Effector memory CD4-positive, alpha-beta T cell (primary cell): ENCODE results near the gene RGS6.
A peak's percentile ranks its signal among the peaks of the same experiment; 100 is the strongest.

Experiments used
- DNase-seq, 3 donors: peaks; one replicate each; pipeline ENCODE4 v3.0.0-alpha.2; 2020
- H3K27ac ChIP-seq: 2 replicates; pipeline ENCODE4 v1.7.0; 2013; ENCODE audit warnings: mild to moderate bottlenecking, low read length, moderate library complexity; ENCODE audit not compliant: insufficient read depth, poor library complexity, severe bottlenecking
- H3K27me3 ChIP-seq: replicated peaks from 2 replicates; pipeline ENCODE4 v1.7.0; 2013; ENCODE audit warnings: mild to moderate bottlenecking, low read length; ENCODE audit not compliant: insufficient read depth, control insufficient read depth, poor library complexity, severe bottlenecking
- H3K36me3 ChIP-seq: 2 replicates; pipeline ENCODE4 v1.7.0; 2013; ENCODE audit warnings: mild to moderate bottlenecking, low read length, moderate library complexity; ENCODE audit not compliant: control insufficient read depth, insufficient read depth
- H3K4me1 ChIP-seq: 2 replicates; pipeline ENCODE4 v1.7.0; 2013; ENCODE audit warnings: low read length, mild to moderate bottlenecking; ENCODE audit not compliant: control insufficient read depth, insufficient read depth, poor library complexity, severe bottlenecking
- H3K4me3 ChIP-seq: 2 replicates; pipeline ENCODE4 v1.7.0; 2013; ENCODE audit warnings: low read length, low read depth, mild to moderate bottlenecking; ENCODE audit not compliant: insufficient read depth, poor library complexity, severe bottlenecking
- H3K9me3 ChIP-seq: 2 replicates; pipeline ENCODE4 v1.7.0; 2013; ENCODE audit warnings: mild to moderate bottlenecking, low read length, moderate library complexity; ENCODE audit not compliant: control insufficient read depth

The RGS6 gene

DNA sequence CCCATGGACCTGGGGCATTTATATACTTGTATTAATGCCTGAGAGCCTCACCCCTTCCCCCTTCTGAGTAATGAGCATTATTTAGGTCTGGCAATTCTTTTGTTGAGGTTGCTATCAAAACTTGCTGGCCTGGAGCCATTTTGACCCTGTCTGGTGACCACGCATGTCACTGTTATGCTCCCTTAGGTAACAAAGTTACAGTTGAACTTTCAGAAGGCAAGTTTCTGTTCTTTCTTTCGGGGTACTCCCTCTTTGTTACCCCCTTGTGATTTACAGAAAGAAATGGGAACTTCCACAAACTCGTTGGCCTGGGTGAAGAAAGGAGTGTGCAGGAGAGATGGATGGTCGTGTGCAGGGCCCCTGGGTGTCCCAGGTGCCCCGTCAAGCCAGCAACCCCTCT lies 656.3 kb downstream of the RGS6 start:
- no peak overlapping the region for H3K4me3 ChIP-seq
- no peak overlapping the region for H3K27ac ChIP-seq
- no peak for DNase-seq
- peaks cover 4% of the 10 kb centered on the region for H3K4me1 ChIP-seq
- no peaks in the 10 kb centered on the region for H3K9me3 ChIP-seq
- no peaks in the 10 kb centered on the region for H3K36me3 ChIP-seq
- H3K27me3 ChIP-seq: no peaks in the 10 kb centered on the region

DNA sequence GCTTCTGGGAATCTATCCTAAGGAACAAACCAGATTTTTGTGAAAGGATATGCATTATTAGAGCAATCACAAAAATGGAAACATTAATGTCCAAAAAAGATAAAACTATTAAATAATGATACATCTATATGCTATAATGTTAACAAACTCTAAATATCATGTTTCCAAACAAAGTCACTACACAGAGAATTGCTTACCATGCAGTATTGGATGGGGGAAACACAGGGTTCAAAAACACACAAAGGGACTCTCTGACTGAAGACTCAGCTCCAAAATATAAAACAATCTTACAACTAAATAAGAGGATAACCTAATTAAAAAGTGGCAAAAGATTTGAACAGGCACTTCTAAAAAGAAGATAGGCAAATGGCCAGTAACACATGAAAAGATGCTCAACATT lies 657.4 kb downstream of the RGS6 start:
- H3K9me3 ChIP-seq: no peaks in the 10 kb centered on the region
- H3K27me3 ChIP-seq: no peaks in the 10 kb centered on the region
- H3K4me3 ChIP-seq: no peak overlapping the region
- no peak for DNase-seq
- no peaks in the 10 kb centered on the region for H3K36me3 ChIP-seq
- no peak overlapping the region for H3K27ac ChIP-seq
- peaks cover 12% of the 10 kb centered on the region for H3K4me1 ChIP-seq

- H3K4me3 ChIP-seq: no peak overlapping the region
- no peak overlapping the region for H3K27ac ChIP-seq
- peak in 1 of 3 donors; percentile 14 for DNase-seq
- no peaks in the 10 kb centered on the region for H3K9me3 ChIP-seq
- no peaks in the 10 kb centered on the region for H3K36me3 ChIP-seq
- H3K4me1 ChIP-seq: peaks cover 13% of the 10 kb centered on the region
- H3K27me3 ChIP-seq: no peaks in the 10 kb centered on the region
Observed at GRCh38 chr14:72590577-72590976, 658.3 kb downstream of the RGS6 start.

DNA sequence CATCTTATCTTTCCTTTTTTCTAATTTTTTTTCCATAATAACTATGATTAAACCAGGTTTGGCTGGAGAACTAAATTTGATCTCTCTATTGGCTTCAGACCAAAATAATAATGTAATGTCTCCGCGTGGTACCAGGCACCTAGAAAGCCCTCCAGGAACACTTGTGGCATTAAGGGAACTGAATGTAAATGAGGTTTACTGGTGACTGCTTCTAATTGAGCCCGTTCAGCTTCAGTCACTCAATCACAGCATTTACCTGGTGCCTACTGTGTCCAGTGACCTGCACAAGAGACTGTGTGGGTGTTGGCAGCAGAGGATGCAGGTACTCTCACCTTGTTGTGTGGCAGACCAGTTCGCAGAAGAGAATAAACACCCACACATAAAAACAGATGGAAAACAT lies 659.2 kb downstream of the RGS6 start:
- no peak for DNase-seq
- no peaks in the 10 kb centered on the region for H3K36me3 ChIP-seq
- H3K27ac ChIP-seq: no peak overlapping the region
- H3K27me3 ChIP-seq: no peaks in the 10 kb centered on the region
- peaks cover 13% of the 10 kb centered on the region for H3K4me1 ChIP-seq
- no peaks in the 10 kb centered on the region for H3K9me3 ChIP-seq
- H3K4me3 ChIP-seq: no peak overlapping the region

- peak overlapping the region; percentile 11 for H3K4me3 ChIP-seq
- peak in 2 of 3 donors; percentile 8 to 18 for DNase-seq
- H3K27ac ChIP-seq: no peak overlapping the region
- no peaks in the 10 kb centered on the region for H3K9me3 ChIP-seq
- H3K36me3 ChIP-seq: no peaks in the 10 kb centered on the region
- H3K4me1 ChIP-seq: peaks cover 13% of the 10 kb centered on the region
- no peaks in the 10 kb centered on the region for H3K27me3 ChIP-seq
Observed at GRCh38 chr14:72594099-72594901, 662.1 kb downstream of the RGS6 start.

GRCh38 chr14:72595152-72595862 lies 663.1 kb downstream of the RGS6 start:
- Histone ChIP-seq H3K4me1 (peaks cover 13% of the 10 kb centered on the region), H3K27ac (no peak overlapping the region), H3K27me3 (no peaks in the 10 kb centered on the region), H3K9me3 (no peaks in the 10 kb centered on the region), H3K36me3 (no peaks in the 10 kb centered on the region), H3K4me3 (no peak overlapping the region)
- no peak for DNase-seq

DNA sequence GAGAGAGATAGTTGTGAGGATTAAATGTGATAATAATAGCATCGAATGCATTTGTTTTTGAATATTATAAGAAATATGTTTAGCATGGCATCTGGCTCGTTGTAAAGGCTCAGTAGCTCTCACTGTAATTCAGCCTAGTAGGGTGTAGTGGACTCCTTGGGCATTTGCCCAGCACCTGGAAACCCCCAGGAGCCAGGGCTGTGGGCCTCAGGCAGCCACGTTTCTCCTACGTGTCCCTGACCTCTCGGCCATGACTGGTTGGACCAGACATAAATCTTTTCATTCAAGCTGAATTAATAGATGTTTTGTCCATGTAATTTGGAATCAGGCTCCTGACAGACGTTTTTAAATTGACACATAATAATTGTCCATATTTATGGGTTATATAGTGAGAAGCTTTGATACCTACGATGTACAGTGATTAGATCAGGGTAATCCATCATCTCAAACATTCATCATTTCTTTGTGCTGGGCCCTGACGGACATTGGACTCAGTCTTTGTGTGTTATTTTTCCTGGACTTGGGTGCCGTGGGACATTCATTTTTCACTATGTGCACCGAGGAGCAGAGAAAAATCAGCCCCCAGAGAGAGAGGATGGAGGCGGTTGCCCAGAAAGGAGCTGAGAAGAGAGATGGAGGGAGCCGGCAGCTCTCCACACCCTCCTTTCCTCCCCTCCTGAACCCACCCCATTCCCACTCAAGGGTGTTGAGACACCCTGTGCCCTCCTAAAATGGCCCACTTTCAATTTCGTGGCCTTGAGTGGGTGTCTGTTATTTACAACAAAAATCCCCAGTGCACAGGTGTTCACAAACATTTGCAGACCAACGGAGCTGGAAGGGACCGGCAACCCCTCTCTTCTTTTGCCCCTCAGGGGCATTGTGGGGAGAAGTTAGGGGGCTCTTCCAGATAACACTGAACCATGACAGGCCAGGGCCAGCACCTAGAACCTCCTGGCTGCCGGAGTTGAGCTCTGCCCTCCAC lies 665.3 kb downstream of the RGS6 start:
- Histone ChIP-seq H3K4me1 (peaks cover 9% of the 10 kb centered on the region), H3K36me3 (no peaks in the 10 kb centered on the region), H3K4me3 (no peak overlapping the region), H3K9me3 (no peaks in the 10 kb centered on the region), H3K27ac (no peak overlapping the region), H3K27me3 (no peaks in the 10 kb centered on the region)
- DNase-seq: no peak

- Histone ChIP-seq H3K4me3 (no peak overlapping the region), H3K27me3 (no peaks in the 10 kb centered on the region)
Observed at GRCh38 chr14:72598306-72598705, 666.1 kb downstream of the RGS6 start.

DNA sequence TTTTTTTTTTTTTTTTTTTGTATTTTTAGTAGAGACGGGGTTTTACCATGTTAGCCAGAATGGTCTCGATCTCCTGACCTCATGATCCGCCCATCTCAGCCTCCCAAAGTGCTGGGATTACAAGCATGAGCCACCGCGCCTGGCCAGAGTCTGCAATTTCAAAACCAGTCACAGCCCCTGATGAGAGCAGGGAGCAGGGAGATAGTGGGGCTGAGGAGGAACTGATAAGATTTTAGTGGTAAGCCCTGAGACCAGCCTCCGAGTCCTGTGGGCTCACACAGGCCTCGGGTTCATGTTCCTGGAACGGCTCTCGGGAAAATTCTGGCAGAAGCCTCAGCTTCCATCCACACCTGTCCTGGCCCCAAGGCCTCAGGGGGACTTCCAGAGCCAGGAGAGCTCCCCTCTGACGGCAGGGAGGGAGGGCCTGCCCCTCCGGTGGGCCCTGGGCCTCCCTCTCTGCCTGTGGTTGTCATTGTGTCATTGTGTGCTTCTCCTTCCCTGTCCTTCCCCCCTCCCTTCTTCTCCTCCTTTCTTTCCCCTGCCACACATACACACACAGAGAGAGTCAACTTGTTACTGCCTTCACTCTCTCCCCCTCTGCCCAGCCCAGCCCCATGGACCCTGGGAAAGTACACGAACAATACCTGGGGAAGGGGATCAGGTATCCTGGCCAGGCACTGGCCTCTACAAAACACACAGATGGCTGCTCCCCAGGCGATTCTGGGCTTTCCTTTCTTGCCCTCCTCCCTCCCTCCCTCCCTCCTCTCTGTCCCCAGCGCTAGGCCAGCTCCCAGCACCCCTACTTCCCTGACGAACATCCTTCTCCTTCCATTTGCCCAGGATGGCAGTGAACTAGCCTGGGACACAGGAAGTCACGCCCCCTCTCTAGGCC lies 667.6 kb downstream of the RGS6 start:
- no peaks in the 10 kb centered on the region for H3K4me1 ChIP-seq
- no peaks in the 10 kb centered on the region for H3K9me3 ChIP-seq
- no peaks in the 10 kb centered on the region for H3K27me3 ChIP-seq
- no peak for DNase-seq
- H3K4me3 ChIP-seq: no peak overlapping the region
- no peaks in the 10 kb centered on the region for H3K36me3 ChIP-seq
- no peak overlapping the region for H3K27ac ChIP-seq

More at GRCh38 chr14:72598306-72598705, 666.1 kb downstream of the RGS6 start:
- no peak for DNase-seq
- Histone ChIP-seq H3K9me3 (no peaks in the 10 kb centered on the region), H3K4me1 (peaks cover 9% of the 10 kb centered on the region), H3K36me3 (no peaks in the 10 kb centered on the region), H3K27ac (no peak overlapping the region)
